ENCODE data around the gene LCE1A. TPM values are rescaled to one million over a fixed set of nuclear protein-coding genes. Genes with fewer than 3 reads are reported as not detected.

The LCE1A gene
- total RNA-seq, 1 donor from 2014 or later, result not detected

- no peaks in the 10 kb centered on the region for H3K4me1 Mint-ChIP-seq (ENCODE audit: low read depth)
- H3K27me3 Mint-ChIP-seq, result no peaks in the 10 kb centered on the region
- peaks cover 59% of the 10 kb centered on the region for H3K9me3 Mint-ChIP-seq (ENCODE audit: low read depth)
- no peak for DNase-seq (ENCODE audit: low spot score, unreplicated experiment)
- H3K4me3 Mint-ChIP-seq (ENCODE audit: low read depth), result no peak within 1 kb of the TSS
- peaks cover 3% of the 10 kb centered on the region for H3K36me3 Mint-ChIP-seq (ENCODE audit: insufficient read depth)
- no peak for TF ChIP-seq CTCF (IDR thresholded peaks at IDR 0.05; ENCODE audit: unreplicated experiment)
- no peak within 1 kb of the TSS for H3K27ac Mint-ChIP-seq
Observed at GRCh38 chr1:152796421-152796820, 30.9 kb upstream of the LCE1A start, which contains the start of gene LCE1D. Gene LCE1D (plus strand): TSS chr1:152796721. CDS start chr1:152797795, 1,074 bp downstream.

- DNase-seq (ENCODE audit: low spot score, unreplicated experiment), result no peak
- Mint-ChIP-seq H3K36me3 (ENCODE audit: insufficient read depth) (peaks cover 3% of the 10 kb centered on the region), H3K4me1 (ENCODE audit: low read depth) (no peaks in the 10 kb centered on the region), H3K27me3 (no peaks in the 10 kb centered on the region), H3K9me3 (ENCODE audit: low read depth) (peaks cover 65% of the 10 kb centered on the region), H3K4me3 (ENCODE audit: low read depth) (no peak overlapping the region), H3K27ac (no peak overlapping the region)
- TF ChIP-seq CTCF (IDR thresholded peaks at IDR 0.05; ENCODE audit: unreplicated experiment), result no peak
Observed at GRCh38 chr1:152801333-152801732, 25.9 kb upstream of the LCE1A start.

GRCh38 chr1:152806576-152806975 is 20.7 kb upstream of the LCE1A start, which contains the start of gene LCE1C:
Gene LCE1C (minus strand): TSS chr1:152806651. CDS start chr1:152805478, 1,173 bp downstream.
- no peak for TF ChIP-seq CTCF (IDR thresholded peaks at IDR 0.05; ENCODE audit: unreplicated experiment)
- Mint-ChIP-seq H3K9me3 (ENCODE audit: low read depth) (peaks cover 56% of the 10 kb centered on the region), H3K36me3 (ENCODE audit: insufficient read depth) (no peaks in the 10 kb centered on the region), H3K4me1 (ENCODE audit: low read depth) (no peaks in the 10 kb centered on the region), H3K4me3 (ENCODE audit: low read depth) (no peak within 1 kb of the TSS), H3K27me3 (no peaks in the 10 kb centered on the region), H3K27ac (no peak within 1 kb of the TSS)
- no peak for DNase-seq (ENCODE audit: low spot score, unreplicated experiment)

- H3K9me3 Mint-ChIP-seq (ENCODE audit: low read depth), result peaks cover 46% of the 10 kb centered on the region
- H3K27me3 Mint-ChIP-seq, result no peaks in the 10 kb centered on the region
- no peak for DNase-seq (ENCODE audit: low spot score, unreplicated experiment)
- H3K4me3 Mint-ChIP-seq (ENCODE audit: low read depth), result no peak overlapping the region
- no peak overlapping the region for H3K27ac Mint-ChIP-seq
- TF ChIP-seq CTCF (IDR thresholded peaks at IDR 0.05; ENCODE audit: unreplicated experiment), result no peak
- peaks cover 1% of the 10 kb centered on the region for H3K36me3 Mint-ChIP-seq (ENCODE audit: insufficient read depth)
- no peaks in the 10 kb centered on the region for H3K4me1 Mint-ChIP-seq (ENCODE audit: low read depth)
Observed at GRCh38 chr1:152811050-152811449, 16.2 kb upstream of the LCE1A start.

GRCh38 chr1:152811671-152812070 is 15.6 kb upstream of the LCE1A start, which contains the start of gene LCE1B:
Gene LCE1B (plus strand): TSS chr1:152811971. CDS start chr1:152812447, 476 bp downstream.
- no peak for TF ChIP-seq CTCF (IDR thresholded peaks at IDR 0.05; ENCODE audit: unreplicated experiment)
- Mint-ChIP-seq H3K9me3 (ENCODE audit: low read depth) (peaks cover 44% of the 10 kb centered on the region), H3K27ac (no peak within 1 kb of the TSS), H3K4me1 (ENCODE audit: low read depth) (no peaks in the 10 kb centered on the region), H3K4me3 (ENCODE audit: low read depth) (no peak within 1 kb of the TSS), H3K36me3 (ENCODE audit: insufficient read depth) (peaks cover 1% of the 10 kb centered on the region), H3K27me3 (no peaks in the 10 kb centered on the region)
- DNase-seq (ENCODE audit: low spot score, unreplicated experiment), result no peak

All from progenitor cell of endocrine pancreas (in vitro differentiated cells).